GM23248 (cell line): ENCODE data around the gene TMEM253. TPM values are rescaled to one million over a fixed set of nuclear protein-coding genes. Genes with fewer than 3 reads are reported as not detected.

Experiments used
- DNase-seq: peaks from one replicate; pipeline ENCODE4 v3.0.0-alpha.2; 2015
- H2AFZ ChIP-seq: fragments of 200-600 bp; sonication (generic); 2 replicates; pipeline ENCODE4 v1.6.1; 2016; ENCODE audit warnings: antibody characterized with exemption
- H3F3A ChIP-seq: fragments of 200-600 bp; sonication (generic); 2 replicates; pipeline ENCODE4 v1.6.1; 2016; ENCODE audit warnings: mild to moderate bottlenecking, antibody characterized with exemption, mixed run types; ENCODE audit not compliant: insufficient read depth
- H3K27ac ChIP-seq: fragments of 200-600 bp; sonication (generic); 2 replicates; pipeline ENCODE4 v1.5.1; 2016; ENCODE audit warnings: mild to moderate bottlenecking
- H3K27me3 ChIP-seq: fragments of 200-600 bp; sonication (generic); replicated peaks from 2 replicates; pipeline ENCODE4 v1.6.1; 2016; ENCODE audit warnings: mild to moderate bottlenecking; ENCODE audit not compliant: insufficient read depth
- H3K36me3 ChIP-seq: fragments of 200-600 bp; sonication (generic); 2 replicates; pipeline ENCODE4 v1.6.1; 2016; ENCODE audit warnings: low read depth, mild to moderate bottlenecking
- H3K4me1 ChIP-seq: fragments of 200-600 bp; sonication (generic); 2 replicates; pipeline ENCODE4 v1.6.1; 2016; ENCODE audit warnings: mild to moderate bottlenecking; ENCODE audit not compliant: insufficient read depth
- H3K4me2 ChIP-seq: fragments of 200-600 bp; sonication (generic); one replicate; pipeline ENCODE4 v1.6.1; 2016; ENCODE audit warnings: mild to moderate bottlenecking; ENCODE audit not compliant: unreplicated experiment
- H3K4me3 ChIP-seq: fragments of 200-600 bp; sonication (generic); 2 replicates; pipeline ENCODE4 v1.5.1; 2016; ENCODE audit warnings: mild to moderate bottlenecking
- H3K79me2 ChIP-seq: fragments of 200-600 bp; sonication (generic); 2 replicates; pipeline ENCODE4 v1.6.1; 2016; ENCODE audit warnings: mild to moderate bottlenecking; ENCODE audit not compliant: insufficient read depth
- H3K9ac ChIP-seq: fragments of 200-600 bp; sonication (generic); 2 replicates; pipeline ENCODE4 v1.6.1; 2016; ENCODE audit warnings: mild to moderate bottlenecking
- H3K9me2 ChIP-seq: fragments of 200-600 bp; sonication (generic); 2 replicates; pipeline ENCODE4 v1.6.1; 2016; ENCODE audit warnings: mixed run types, mild to moderate bottlenecking, moderate library complexity; ENCODE audit not compliant: insufficient read depth
- H3K9me3 ChIP-seq: fragments of 200-600 bp; sonication (generic); one replicate; pipeline ENCODE4 v1.6.1; 2017; ENCODE audit warnings: low read depth
- H4K20me1 ChIP-seq: fragments of 200-600 bp; sonication (generic); 2 replicates; pipeline ENCODE4 v1.6.0; 2016; ENCODE audit not compliant: insufficient read depth
- EZH2 ChIP-seq: fragments of 200-600 bp; sonication (generic); IDR thresholded peaks from 2 replicates; pipeline ENCODE4 v1.6.1; 2018; ENCODE audit warnings: antibody characterized with exemption, mild to moderate bottlenecking; ENCODE audit not compliant: insufficient read depth, poor library complexity, severe bottlenecking
- EZH2phosphoT487 ChIP-seq: fragments of 200-600 bp; sonication (generic); IDR thresholded peaks from 2 replicates; pipeline ENCODE4 v1.6.1; 2018; ENCODE audit warnings: antibody characterized with exemption, moderate library complexity, mild to moderate bottlenecking, low read depth; ENCODE audit not compliant: insufficient read depth
- WGBS, 2 experiments: methylation state at CpG; one replicate each; pipeline ENCODE4 v1.1.6; 2015 to 2017; ENCODE audit warnings: low lambda C conversion rate in 2 of 2, low coverage in 1 of 2; ENCODE audit errors: missing lambda C conversion rate in 2 of 2; 5-methylcytosine and 5-hydroxymethylcytosine counted together
- in situ Hi-C: fragments of 300-500 bp; cut with MboI; formaldehyde crosslinking; loops from 2 replicates; pipeline ENCODE4 v1.15.0; 2020
- polyA plus RNA-seq: library from polyadenylated mRNA; unstranded; fragments of >200 nt; fragmentation: Nextera tagmentation; extraction: Ambion mirVana; gene quantifications from 2 replicates; pipeline ENCODE4 v1.2.1, GENCODE V29; 2016
- total RNA-seq: library from RNA; depleted of rRNA; stranded (reverse); fragments of >200 nt; shearing (Covaris generic); gene quantifications from 2 replicates; pipeline ENCODE4 v1.2.3, GENCODE V29; 2014

Gene TMEM253
- total and polyA plus RNA-seq, 2 experiments from 2014 or later = 0.97 TPM; not detected in 1

GRCh38 chr14:21055432-21056117 is 45.3 kb upstream of the TMEM253 start:
- no peaks in the 10 kb centered on the region for H3K27me3 ChIP-seq

GRCh38 chr14:21056520-21057163 is 44.2 kb upstream of the TMEM253 start:
- peaks cover 15% of the 10 kb centered on the region; the same call in 1 of the 2 replicates for H3K4me1 ChIP-seq
- H4K20me1 ChIP-seq = no peaks in the 10 kb centered on the region
- H2AFZ ChIP-seq = peak overlapping the region; percentile 14; the same call in 1 of the 2 replicates
- H3K4me3 ChIP-seq = no peak overlapping the region
- no peaks in the 10 kb centered on the region for H3F3A ChIP-seq
- H3K9ac ChIP-seq = no peak overlapping the region
- H3K79me2 ChIP-seq = no peaks in the 10 kb centered on the region
- H3K9me2 ChIP-seq = no peaks in the 10 kb centered on the region
- 59 to 62% methylated on average over 10 of the region's 10 CpGs for WGBS, 2 experiments
- no peaks in the 10 kb centered on the region for H3K36me3 ChIP-seq
- in situ Hi-C loops = no loop called here
- DNase-seq = peak; percentile 69
- H3K27me3 ChIP-seq = no peaks in the 10 kb centered on the region
- H3K9me3 ChIP-seq = no peaks in the 10 kb centered on the region
- H3K4me2 ChIP-seq = peak overlapping the region; percentile 41
- no peak overlapping the region for H3K27ac ChIP-seq
- TF ChIP-seq EZH2 (no peak), EZH2phosphoT487 (no peak)

More at GRCh38 chr14:21055432-21056117, 45.3 kb upstream of the TMEM253 start:
- no peak for TF ChIP-seq EZH2
- no peak for TF ChIP-seq EZH2phosphoT487
- DNase-seq = no peak
- no peak overlapping the region for H2AFZ ChIP-seq
- H3F3A ChIP-seq = no peaks in the 10 kb centered on the region
- no peaks in the 10 kb centered on the region for H3K79me2 ChIP-seq
- in situ Hi-C loops = no loop called here
- H3K9me2 ChIP-seq = no peaks in the 10 kb centered on the region
- no peaks in the 10 kb centered on the region for H4K20me1 ChIP-seq
- 60% methylated on average over 5 of the region's 5 CpGs for WGBS, 2 experiments
- no peak overlapping the region for H3K9ac ChIP-seq
- H3K4me1 ChIP-seq = peaks cover 15% of the 10 kb centered on the region; the same call in 1 of the 2 replicates
- H3K36me3 ChIP-seq = no peaks in the 10 kb centered on the region
- H3K4me2 ChIP-seq = no peak overlapping the region
- no peak overlapping the region for H3K4me3 ChIP-seq
- H3K27ac ChIP-seq = no peak overlapping the region
- H3K9me3 ChIP-seq = no peaks in the 10 kb centered on the region

- Histone ChIP-seq H3K4me1 (peaks cover 18% of the 10 kb centered on the region), H3K9ac (no peak within 1 kb of the TSS), H3K4me3 (no peak within 1 kb of the TSS), H3K9me3 (no peaks in the 10 kb centered on the region), H3K27ac (no peak within 1 kb of the TSS), H3K27me3 (no peaks in the 10 kb centered on the region), H3K9me2 (no peaks in the 10 kb centered on the region), H3K79me2 (no peaks in the 10 kb centered on the region), H3K36me3 (no peaks in the 10 kb centered on the region), H3F3A (0 out of 2 replicates have a peak, but pooled peaks cover under 1% of the 10 kb centered on the region), H2AFZ (peak within 1 kb of the TSS; percentile 14; the same call in 1 of the 2 replicates), H3K4me2 (peak within 1 kb of the TSS; percentile 41), H4K20me1 (no peaks in the 10 kb centered on the region)
- no peak for TF ChIP-seq EZH2phosphoT487
- 75 to 81% methylated on average over 8 of the region's 8 CpGs for WGBS, 2 experiments
- in situ Hi-C loops = no loop called here
- DNase-seq = peak; percentile 73
These were observed 42.8 kb upstream of the TMEM253 start, which contains the start of gene RNASE8 for GRCh38 chr14:21057803-21058675. TSS of gene RNASE8 (plus strand) at chr14:21057822. CDS start at chr14:21057893, 71 bp downstream.

GRCh38 chr14:21058903-21059302 is 42.0 kb upstream of the TMEM253 start:
- no peaks in the 10 kb centered on the region for H3K36me3 ChIP-seq
- 89 to 96% methylated on average over 5 of the region's 5 CpGs for WGBS, 2 experiments
- H3K4me2 ChIP-seq = no peak overlapping the region
- H3K9ac ChIP-seq = no peak overlapping the region
- peaks cover 9% of the 10 kb centered on the region; the same call in 1 of the 2 replicates for H3F3A ChIP-seq
- H3K79me2 ChIP-seq = no peaks in the 10 kb centered on the region
- no peaks in the 10 kb centered on the region for H4K20me1 ChIP-seq
- TF ChIP-seq EZH2phosphoT487 (no peak), EZH2 (no peak)
- no peaks in the 10 kb centered on the region for H3K27me3 ChIP-seq
- no peak for DNase-seq
- no peak overlapping the region for H3K4me3 ChIP-seq
- in situ Hi-C loops = no loop called here
- H3K27ac ChIP-seq = no peak overlapping the region
- no peaks in the 10 kb centered on the region for H3K9me3 ChIP-seq
- H3K9me2 ChIP-seq = no peaks in the 10 kb centered on the region
- no peak overlapping the region for H2AFZ ChIP-seq
- peaks cover 26% of the 10 kb centered on the region for H3K4me1 ChIP-seq
